Cardiac muscle cell (in vitro differentiated cells and primary cell): Measurements from ENCODE around the gene VSTM4. TPM values are rescaled to one million over a fixed set of nuclear protein-coding genes. Genes with fewer than 3 reads are reported as not detected.

Source experiments
- DNase-seq, 2 donors: peaks; one replicate each; pipeline versions ENCODE4 v3.0.0 to v3.0.0-alpha.2; 2010 to 2017; ENCODE audit warnings: low read depth in 1 of 2, low spot score in 1 of 2
- H3K27ac ChIP-seq: fragments of 200-600 bp; sonication (generic); 2 replicates; pipeline ENCODE4 v1.5.1; 2016
- H3K27me3 ChIP-seq: fragments of 200-600 bp; sonication (generic); 2 replicates; pipeline ENCODE4 v1.6.0; 2016; ENCODE audit warnings: control low read depth
- H3K36me3 ChIP-seq: fragments of 200-600 bp; sonication (generic); 2 replicates; pipeline ENCODE4 v1.5.1; 2016; ENCODE audit warnings: control low read depth
- H3K4me1 ChIP-seq: fragments of 200-600 bp; sonication (generic); 2 replicates; pipeline ENCODE4 v1.8.1; 2017; ENCODE audit warnings: low read depth, mild to moderate bottlenecking, mixed run types
- H3K4me3 ChIP-seq: fragments of 200-600 bp; sonication (generic); 2 replicates; pipeline ENCODE4 v1.5.1; 2016; ENCODE audit warnings: mild to moderate bottlenecking
- H3K9me3 ChIP-seq: fragments of 200-600 bp; sonication (generic); 2 replicates; pipeline ENCODE4 v1.5.1; 2017; ENCODE audit warnings: low read depth, mild to moderate bottlenecking, control low read depth
- polyA plus RNA-seq: library from polyadenylated mRNA; unstranded; fragments of >200 nt; fragmentation: Nextera tagmentation; extraction: Ambion mirVana; gene quantifications from 2 replicates; pipeline ENCODE4 v1.2.1, GENCODE V29; 2016
- total RNA-seq: library from RNA; depleted of rRNA; stranded (reverse); fragments of >200 nt; gene quantifications from 2 replicates; pipeline ENCODE4 v1.2.3, GENCODE V29; 2016
- TF ChIP-seq, protein P1 (sequence below): IDR thresholded peaks from 2 replicates; pipeline ENCODE4 v1.5.1; 2012; ENCODE audit warnings: low read depth, mild to moderate bottlenecking, low read length

Gene VSTM4
- total and polyA plus RNA-seq, 2 experiments from 2014 or later, result 3.6 to 6.0 TPM

DNA sequence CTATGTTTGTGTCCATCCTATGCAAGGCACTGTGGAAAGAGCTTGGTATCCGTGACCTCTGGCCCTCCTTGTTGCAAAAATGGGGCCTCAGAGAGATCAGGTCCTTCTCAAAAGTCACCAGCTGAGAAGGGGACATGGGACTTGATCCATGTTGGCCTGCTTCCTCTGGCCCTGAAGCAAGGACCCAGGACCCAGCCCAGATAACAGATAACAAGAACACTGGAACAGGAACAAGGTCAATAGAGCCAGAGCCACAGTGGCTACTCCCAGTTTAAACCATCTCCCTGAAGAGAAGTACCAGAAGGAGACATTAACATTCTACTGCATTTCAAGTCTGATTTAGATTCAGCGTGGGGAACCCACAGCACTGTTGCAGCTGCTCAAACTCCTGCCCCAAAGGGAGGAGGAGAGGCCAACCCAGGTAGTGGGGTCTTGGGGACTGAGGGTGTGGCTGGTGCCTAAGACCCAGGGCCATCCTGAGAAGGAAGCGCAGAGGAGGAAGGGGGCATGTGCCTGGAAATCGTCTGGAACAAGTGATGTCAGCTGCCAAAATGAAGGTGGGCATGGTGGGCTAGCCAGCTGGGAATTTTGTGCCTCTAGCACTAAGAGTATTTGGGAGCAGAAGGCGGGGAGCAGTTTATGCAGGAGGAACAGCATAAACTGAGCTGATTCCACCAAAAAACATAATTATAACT is 61.2 kb downstream of the VSTM4 start:
- Histone ChIP-seq H3K36me3 (no peaks in the 10 kb centered on the region), H3K4me1 (peaks cover 21% of the 10 kb centered on the region), H3K4me3 (no peak overlapping the region), H3K27ac (peak overlapping the region; percentile 20), H3K9me3 (no peaks in the 10 kb centered on the region), H3K27me3 (no peaks in the 10 kb centered on the region)
- TF ChIP-seq, protein P1, sequence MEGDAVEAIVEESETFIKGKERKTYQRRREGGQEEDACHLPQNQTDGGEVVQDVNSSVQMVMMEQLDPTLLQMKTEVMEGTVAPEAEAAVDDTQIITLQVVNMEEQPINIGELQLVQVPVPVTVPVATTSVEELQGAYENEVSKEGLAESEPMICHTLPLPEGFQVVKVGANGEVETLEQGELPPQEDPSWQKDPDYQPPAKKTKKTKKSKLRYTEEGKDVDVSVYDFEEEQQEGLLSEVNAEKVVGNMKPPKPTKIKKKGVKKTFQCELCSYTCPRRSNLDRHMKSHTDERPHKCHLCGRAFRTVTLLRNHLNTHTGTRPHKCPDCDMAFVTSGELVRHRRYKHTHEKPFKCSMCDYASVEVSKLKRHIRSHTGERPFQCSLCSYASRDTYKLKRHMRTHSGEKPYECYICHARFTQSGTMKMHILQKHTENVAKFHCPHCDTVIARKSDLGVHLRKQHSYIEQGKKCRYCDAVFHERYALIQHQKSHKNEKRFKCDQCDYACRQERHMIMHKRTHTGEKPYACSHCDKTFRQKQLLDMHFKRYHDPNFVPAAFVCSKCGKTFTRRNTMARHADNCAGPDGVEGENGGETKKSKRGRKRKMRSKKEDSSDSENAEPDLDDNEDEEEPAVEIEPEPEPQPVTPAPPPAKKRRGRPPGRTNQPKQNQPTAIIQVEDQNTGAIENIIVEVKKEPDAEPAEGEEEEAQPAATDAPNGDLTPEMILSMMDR, result no peak
- DNase-seq, result no peak

DNA sequence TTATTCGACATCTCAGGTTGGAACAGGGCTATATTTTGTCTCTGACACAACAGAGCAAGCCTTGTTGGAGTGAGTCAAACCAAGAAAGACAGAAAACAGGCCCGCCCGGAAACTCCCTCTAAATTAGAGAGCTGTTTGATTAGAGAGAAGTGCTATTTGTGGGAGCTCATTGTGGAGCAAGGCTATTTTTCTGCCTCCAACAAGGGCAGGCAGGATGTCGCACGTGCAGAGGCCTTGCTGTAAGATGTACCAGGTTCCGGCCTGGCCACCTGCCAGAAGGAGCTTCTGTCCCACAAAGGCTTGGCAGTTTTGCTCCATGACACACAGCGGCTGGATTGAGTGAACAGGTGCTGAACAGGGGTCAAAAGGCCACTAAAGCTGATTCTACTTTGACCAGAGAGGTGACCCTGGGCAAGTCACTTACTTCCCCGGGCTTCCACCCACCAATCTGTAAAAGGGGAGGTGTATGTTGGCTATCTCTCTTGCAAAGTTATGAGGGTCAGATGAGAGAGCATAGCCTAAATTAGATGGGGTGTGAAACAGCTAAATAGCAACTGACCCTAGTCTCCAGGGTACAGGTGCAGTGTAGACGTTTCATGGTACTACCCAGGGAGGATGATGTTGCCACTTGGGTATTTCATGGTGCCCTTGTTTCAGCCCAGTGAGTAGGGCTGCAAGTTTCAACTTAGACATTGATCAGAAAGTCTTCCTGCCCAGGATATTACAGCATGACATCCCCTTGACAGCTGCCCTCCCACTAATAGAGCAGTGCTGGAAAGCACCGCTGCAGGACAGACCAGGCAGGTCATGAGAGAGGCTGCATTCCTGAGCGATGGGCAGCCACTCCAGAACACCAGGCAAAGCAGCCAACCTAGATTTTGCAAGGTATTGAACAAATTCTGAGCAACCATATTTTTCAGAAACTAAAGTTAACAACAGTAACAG is 62.0 kb downstream of the VSTM4 start:
- DNase-seq, result peak in 1 of 2 donors; percentile 73
- Histone ChIP-seq H3K4me3 (no peak overlapping the region), H3K36me3 (no peaks in the 10 kb centered on the region), H3K9me3 (no peaks in the 10 kb centered on the region), H3K27ac (peak overlapping the region; percentile 74), H3K27me3 (no peaks in the 10 kb centered on the region), H3K4me1 (peaks cover 21% of the 10 kb centered on the region)
- TF ChIP-seq, protein P1, result no peak

DNA sequence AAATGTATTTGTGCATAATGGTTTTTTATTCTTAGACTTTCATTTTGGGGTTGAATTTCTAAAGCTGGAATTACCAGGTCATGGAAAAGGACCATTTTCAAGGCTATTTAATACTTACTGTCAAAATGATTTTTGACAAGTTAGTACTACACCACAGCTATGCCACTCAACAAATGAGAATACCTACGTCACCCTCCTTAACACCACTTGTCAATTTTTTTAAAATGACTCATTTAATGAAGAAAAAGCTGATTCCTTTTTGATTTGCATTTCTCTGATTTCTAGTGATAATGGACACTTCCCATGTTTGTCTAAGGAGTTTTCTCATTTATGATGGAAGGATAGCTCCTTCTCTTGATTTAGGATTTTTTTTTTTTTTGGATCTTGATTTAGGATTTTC is 63.3 kb downstream of the VSTM4 start:
- no peak overlapping the region for H3K27ac ChIP-seq
- no peaks in the 10 kb centered on the region for H3K27me3 ChIP-seq
- H3K4me3 ChIP-seq, result no peak overlapping the region
- H3K9me3 ChIP-seq, result no peaks in the 10 kb centered on the region
- no peak for DNase-seq
- TF ChIP-seq, protein P1, result no peak
- H3K36me3 ChIP-seq, result no peaks in the 10 kb centered on the region
- H3K4me1 ChIP-seq, result peaks cover 21% of the 10 kb centered on the region

DNA sequence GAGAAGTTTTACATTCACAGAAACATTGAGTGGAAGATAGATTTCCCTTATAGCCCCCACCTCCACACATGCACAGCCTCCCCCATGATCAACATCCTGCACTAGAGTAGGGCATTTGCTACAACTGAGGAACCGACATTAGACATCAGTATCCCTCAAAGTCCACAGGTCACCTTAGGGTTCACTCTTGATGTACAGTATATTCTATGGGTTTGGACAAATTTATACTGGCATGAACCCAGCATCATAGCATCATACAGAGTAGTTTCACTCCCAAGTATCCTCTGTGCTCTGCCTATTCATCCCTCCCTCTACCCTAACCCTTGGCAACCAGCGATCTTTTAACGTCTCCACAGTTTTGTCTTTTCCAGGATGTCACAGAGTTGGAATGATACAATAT is 64.4 kb downstream of the VSTM4 start:
- Histone ChIP-seq H3K9me3 (no peaks in the 10 kb centered on the region), H3K27me3 (no peaks in the 10 kb centered on the region), H3K27ac (no peak overlapping the region), H3K36me3 (no peaks in the 10 kb centered on the region), H3K4me1 (peaks cover 21% of the 10 kb centered on the region), H3K4me3 (no peak overlapping the region)
- no peak for DNase-seq
- TF ChIP-seq, protein P1, result no peak

DNA sequence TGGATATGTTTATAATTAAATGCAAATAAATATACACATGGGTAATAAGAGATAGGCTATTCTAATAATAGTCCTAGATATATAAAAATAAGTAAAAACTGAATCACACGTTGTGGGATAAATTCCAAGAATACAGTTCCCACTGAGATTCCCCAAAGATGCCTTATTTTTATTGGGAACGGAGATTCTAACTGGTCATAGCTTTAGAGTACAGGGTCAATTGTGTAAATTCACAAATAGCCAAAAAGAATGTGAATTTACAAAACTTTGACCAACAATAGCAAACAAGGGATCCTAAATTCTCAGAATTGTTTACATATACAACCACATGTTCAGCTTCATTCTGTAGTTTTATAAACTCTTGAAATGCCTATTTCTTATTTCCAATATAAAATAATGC is 65.0 kb downstream of the VSTM4 start:
- H3K27ac ChIP-seq, result no peak overlapping the region
- H3K4me3 ChIP-seq, result no peak overlapping the region
- no peaks in the 10 kb centered on the region for H3K36me3 ChIP-seq
- H3K4me1 ChIP-seq, result peaks cover 21% of the 10 kb centered on the region
- H3K9me3 ChIP-seq, result no peaks in the 10 kb centered on the region
- TF ChIP-seq, protein P1, result no peak
- no peak for DNase-seq
- no peaks in the 10 kb centered on the region for H3K27me3 ChIP-seq
